ENCODE data around the gene ACTMAP. TPM values are rescaled to one million over a fixed set of nuclear protein-coding genes. Genes with fewer than 3 reads are reported as not detected.

ACTMAP gene
- total RNA-seq, 2 donors from 2014 or later: 3.0 to 4.2 TPM

DNA sequence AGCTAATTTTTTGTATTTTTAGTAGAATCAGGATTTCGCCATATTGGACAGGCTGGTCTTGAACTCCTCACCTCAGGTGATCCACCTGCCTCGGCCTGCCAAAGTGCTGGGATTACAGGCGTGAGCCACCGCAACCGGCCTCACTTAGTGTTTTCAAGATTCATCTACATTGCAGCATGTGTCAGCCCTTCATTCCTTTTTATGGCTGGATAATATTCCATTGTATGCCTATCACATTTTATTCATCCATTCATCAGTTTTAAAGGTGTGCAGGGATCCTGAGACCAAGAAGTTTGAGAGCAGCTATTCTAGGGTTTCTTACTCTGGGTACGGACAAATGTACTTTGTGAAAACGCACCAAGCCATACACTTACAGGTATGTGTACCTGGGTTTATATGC is 42.7 kb downstream of the ACTMAP start:
- ATAC-seq: no peak

DNA sequence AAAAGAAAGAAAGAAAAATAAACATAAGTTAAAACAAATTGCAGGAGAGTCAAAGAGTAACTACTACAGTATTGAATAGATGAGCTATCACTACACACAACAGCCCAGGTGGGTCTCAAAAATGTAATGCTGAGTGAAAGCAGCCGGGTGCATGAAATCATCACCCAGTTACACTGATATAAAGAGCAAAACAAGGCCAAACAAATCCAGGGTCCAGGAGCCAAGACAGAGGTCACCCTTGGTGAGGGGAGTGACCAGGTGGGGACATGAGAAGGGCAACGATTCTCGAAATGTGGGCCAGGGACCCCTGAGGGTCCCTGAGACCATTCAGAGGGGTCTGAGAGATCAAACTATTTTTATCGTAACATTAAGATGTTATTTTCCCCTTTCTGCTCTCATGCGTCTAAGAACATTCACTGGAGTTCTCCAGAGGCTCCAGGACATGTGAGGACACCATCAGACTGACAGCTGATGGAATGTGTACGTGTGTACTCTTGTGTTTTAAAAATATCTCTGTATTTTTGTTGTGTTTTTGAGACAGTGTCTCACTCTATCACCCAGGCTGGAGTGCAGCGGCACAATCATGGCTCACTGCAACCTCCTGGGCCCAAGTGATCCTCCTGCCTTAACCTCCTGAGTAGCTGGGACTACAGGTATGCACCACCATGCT is 44.2 kb downstream of the ACTMAP start:
- no peaks in the 10 kb centered on the region for H3K9me3 ChIP-seq
- peaks cover 0 to 23% of the 10 kb centered on the region in 2 donors for H3K36me3 ChIP-seq (replicated peaks in 1 of 2; ENCODE audit: insufficient read depth in 1 of 2, low read depth in 2 of 2)
- DNase-seq (no peak), ATAC-seq (no peak)
- no peak overlapping the region for H3K4me3 ChIP-seq
- H3K27me3 ChIP-seq: no peaks in the 10 kb centered on the region
- H3K4me1 ChIP-seq: no peaks in the 10 kb centered on the region
- 86 to 89% methylated on average over 7 of the region's 7 CpGs for WGBS, 2 donors
- no peak for TF ChIP-seq POLR2A (IDR thresholded peaks at IDR 0.05)
- TF ChIP-seq, protein P1, sequence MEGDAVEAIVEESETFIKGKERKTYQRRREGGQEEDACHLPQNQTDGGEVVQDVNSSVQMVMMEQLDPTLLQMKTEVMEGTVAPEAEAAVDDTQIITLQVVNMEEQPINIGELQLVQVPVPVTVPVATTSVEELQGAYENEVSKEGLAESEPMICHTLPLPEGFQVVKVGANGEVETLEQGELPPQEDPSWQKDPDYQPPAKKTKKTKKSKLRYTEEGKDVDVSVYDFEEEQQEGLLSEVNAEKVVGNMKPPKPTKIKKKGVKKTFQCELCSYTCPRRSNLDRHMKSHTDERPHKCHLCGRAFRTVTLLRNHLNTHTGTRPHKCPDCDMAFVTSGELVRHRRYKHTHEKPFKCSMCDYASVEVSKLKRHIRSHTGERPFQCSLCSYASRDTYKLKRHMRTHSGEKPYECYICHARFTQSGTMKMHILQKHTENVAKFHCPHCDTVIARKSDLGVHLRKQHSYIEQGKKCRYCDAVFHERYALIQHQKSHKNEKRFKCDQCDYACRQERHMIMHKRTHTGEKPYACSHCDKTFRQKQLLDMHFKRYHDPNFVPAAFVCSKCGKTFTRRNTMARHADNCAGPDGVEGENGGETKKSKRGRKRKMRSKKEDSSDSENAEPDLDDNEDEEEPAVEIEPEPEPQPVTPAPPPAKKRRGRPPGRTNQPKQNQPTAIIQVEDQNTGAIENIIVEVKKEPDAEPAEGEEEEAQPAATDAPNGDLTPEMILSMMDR (IDR thresholded peaks at IDR 0.05): no peak
- H3K27ac ChIP-seq: no peak overlapping the region
- intact Hi-C loops (cut with DNase I): no loop called here

More for the DNA sequence above, 42.7 kb downstream of the ACTMAP start:
- TF ChIP-seq POLR2A (IDR thresholded peaks at IDR 0.05): no peak
- TF ChIP-seq, protein P1 (IDR thresholded peaks at IDR 0.05): no peak
- Histone ChIP-seq H3K4me1 (no peaks in the 10 kb centered on the region), H3K4me3 (no peak overlapping the region), H3K27me3 (no peaks in the 10 kb centered on the region), H3K36me3 (replicated peaks in 1 of 2; ENCODE audit: insufficient read depth in 1 of 2, low read depth in 2 of 2) (peaks cover 0 to 15% of the 10 kb centered on the region in 2 donors), H3K27ac (no peak overlapping the region), H3K9me3 (no peaks in the 10 kb centered on the region)
- WGBS, 2 donors: 89 to 95% methylated on average over 7 of the region's 7 CpGs
- DNase-seq: no peak
- intact Hi-C loops (cut with DNase I): no loop called here

DNA sequence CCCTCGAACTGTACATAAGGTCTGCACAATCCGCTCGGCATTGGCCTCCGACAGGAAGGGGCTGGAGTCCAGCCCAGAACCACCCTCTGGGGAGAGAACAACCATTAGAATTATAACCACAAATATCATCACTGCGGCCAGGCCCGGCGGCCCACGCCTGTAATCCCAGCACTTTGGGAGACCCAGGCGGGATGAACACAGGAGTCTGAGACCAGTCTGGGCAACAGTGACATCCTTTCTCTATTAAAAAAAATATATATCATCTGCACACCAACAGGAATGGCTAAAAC is 45.0 kb downstream of the ACTMAP start:
- DNase-seq (peak in 2 of 4 donors; percentile 46 to 51), ATAC-seq (peak; percentile 47)
- no peaks in the 10 kb centered on the region for H3K27me3 ChIP-seq
- TF ChIP-seq, protein P1 (IDR thresholded peaks at IDR 0.05): no peak
- no peak for TF ChIP-seq POLR2A (IDR thresholded peaks at IDR 0.05)
- no peaks in the 10 kb centered on the region for H3K9me3 ChIP-seq
- H3K27ac ChIP-seq: no peak overlapping the region
- H3K4me3 ChIP-seq: no peak overlapping the region
- 91% methylated on average over 8 to 9 of the region's 9 CpGs for WGBS, 2 donors
- peaks cover 0 to 23% of the 10 kb centered on the region in 2 donors for H3K36me3 ChIP-seq (replicated peaks in 1 of 2; ENCODE audit: insufficient read depth in 1 of 2, low read depth in 2 of 2)
- intact Hi-C loops (cut with DNase I): no loop called here
- H3K4me1 ChIP-seq: no peaks in the 10 kb centered on the region

DNA sequence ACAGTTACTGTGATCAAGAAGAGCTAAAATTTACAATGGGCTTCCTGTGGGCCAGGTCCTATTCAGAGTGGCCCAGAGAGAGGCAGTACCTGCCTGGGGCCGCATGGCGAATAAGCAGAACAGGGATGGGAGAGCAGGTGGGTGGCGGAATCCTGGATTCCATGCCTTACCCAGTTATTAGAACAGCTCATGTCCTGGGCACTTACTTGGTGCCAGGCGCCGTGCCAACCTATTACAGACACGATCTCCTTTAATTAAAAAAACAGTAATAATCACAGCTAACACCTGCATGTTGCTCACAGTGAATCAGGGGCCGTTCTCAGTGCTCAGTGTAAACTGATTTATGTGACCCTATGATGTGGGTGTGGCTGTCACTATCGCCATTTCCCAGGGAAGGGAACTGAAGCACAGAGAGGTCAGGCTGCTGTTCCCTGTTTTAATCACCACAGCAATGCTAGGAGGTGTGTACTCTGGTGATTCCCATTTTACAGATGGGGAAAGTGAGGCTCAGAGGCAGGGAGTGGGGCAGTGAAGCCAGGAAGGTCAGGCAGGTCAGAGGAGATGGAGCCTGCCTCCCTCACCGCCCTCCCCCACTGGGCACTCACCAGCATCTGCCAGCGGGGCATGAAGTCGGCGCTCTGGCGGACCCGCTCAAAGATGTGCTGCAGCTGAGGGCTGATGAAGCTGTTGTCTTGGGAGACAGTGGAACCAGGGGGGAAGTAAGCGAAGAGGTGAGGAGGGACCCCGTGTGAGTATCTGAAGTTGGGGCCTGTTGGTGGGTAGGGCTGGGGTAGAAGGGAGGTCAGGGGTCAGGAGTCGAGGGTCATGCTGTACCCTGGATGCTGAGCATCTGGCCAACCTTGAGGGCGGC is 45.6 kb downstream of the ACTMAP start:
- Histone ChIP-seq H3K27ac (no peak overlapping the region), H3K9me3 (no peaks in the 10 kb centered on the region), H3K27me3 (no peaks in the 10 kb centered on the region), H3K36me3 (replicated peaks in 1 of 2; ENCODE audit: insufficient read depth in 1 of 2, low read depth in 2 of 2) (peaks cover 0 to 25% of the 10 kb centered on the region in 2 donors), H3K4me1 (no peaks in the 10 kb centered on the region), H3K4me3 (no peak overlapping the region)
- 90 to 92% methylated on average over 16 to 18 of the region's 18 CpGs for WGBS, 2 donors
- no peak for ATAC-seq
- intact Hi-C loops (cut with DNase I): no loop called here
- no peak for DNase-seq
- TF ChIP-seq, protein P1 (IDR thresholded peaks at IDR 0.05): no peak
- TF ChIP-seq POLR2A (IDR thresholded peaks at IDR 0.05): no peak

Measured in body of pancreas (tissue), 4 donors.